HepG2 (cell line): ENCODE measurements around the gene REEP2. TPM values are rescaled to one million over a fixed set of nuclear protein-coding genes. Genes with fewer than 3 reads are reported as not detected.

Source experiments
- ADNP ChIP-seq: sonication (generic); formaldehyde crosslinking; IDR thresholded peaks from 2 replicates; pipeline ENCODE4 v1.4.0; 2020; ENCODE audit warnings: missing genetic modification reagents
- BCL6 ChIP-seq: IDR thresholded peaks from 2 replicates; pipeline ENCODE4 v1.6.1; 2016; ENCODE audit warnings: missing genetic modification reagents, missing compliant biosample characterization
- HMGA1 ChIP-seq: sonication (generic); formaldehyde crosslinking; conservative IDR thresholded peaks from 2 replicates; pipeline ENCODE4 v1.4.0; 2020; ENCODE audit warnings: missing genetic modification reagents
- KDM6A ChIP-seq: IDR thresholded peaks from 2 replicates; pipeline ENCODE4 v1.6.1; 2016; ENCODE audit warnings: low read depth
- KLF6 ChIP-seq: IDR thresholded peaks from 2 replicates; pipeline ENCODE4 v1.8.0; 2016; ENCODE audit warnings: missing biosample characterization, missing genetic modification reagents
- MEIS1 ChIP-seq: sonication (generic); formaldehyde crosslinking; IDR thresholded peaks from 2 replicates; pipeline ENCODE4 v1.9.0; 2021; ENCODE audit warnings: mild to moderate bottlenecking, missing genetic modification reagents, moderate library complexity, borderline replicate concordance
- NFKB2 ChIP-seq: sonication (generic); formaldehyde crosslinking; IDR thresholded peaks from 2 replicates; pipeline ENCODE4 v1.4.0; 2020; ENCODE audit warnings: missing genetic modification reagents, borderline replicate concordance
- PAX8 ChIP-seq: sonication (generic); formaldehyde crosslinking; IDR thresholded peaks from 2 replicates; pipeline ENCODE4 v1.8.0; 2022; ENCODE audit warnings: mild to moderate bottlenecking, missing genetic modification reagents, borderline replicate concordance
- PHB2 ChIP-seq: fragments of 450-650 bp; IDR thresholded peaks from 2 replicates; pipeline ENCODE4 v1.6.1; 2018; ENCODE audit not compliant: partially characterized antibody
- SMAD3 ChIP-seq: sonication (generic); formaldehyde crosslinking; IDR thresholded peaks from 2 replicates; pipeline ENCODE4 v1.4.0; 2020; ENCODE audit warnings: missing genetic modification reagents
- SMARCC2 ChIP-seq: fragments of 450-650 bp; IDR thresholded peaks from 2 replicates; pipeline ENCODE4 v1.6.1; 2017; ENCODE audit warnings: antibody characterized with exemption, mild to moderate bottlenecking
- SRF ChIP-seq: IDR thresholded peaks from 2 replicates; pipeline ENCODE4 v1.6.1; 2011; ENCODE audit warnings: mild to moderate bottlenecking, low read depth, low read length, moderate library complexity
- STAG1 ChIP-seq: sonication (generic); formaldehyde crosslinking; IDR thresholded peaks from 2 replicates; pipeline ENCODE4 v1.4.0; 2020; ENCODE audit warnings: missing genetic modification reagents
- U2AF1 ChIP-seq: fragments of 200-400 bp; formaldehyde crosslinking; optimal IDR thresholded peaks from 2 replicates; pipeline ENCODE3; 2017; ENCODE audit warnings: mild to moderate bottlenecking, low read depth, low read length
- ZFP36L1 ChIP-seq: sonication (generic); formaldehyde crosslinking; IDR thresholded peaks from 2 replicates; pipeline ENCODE4 v1.8.0; 2022; ENCODE audit warnings: mild to moderate bottlenecking, missing genetic modification reagents, moderate library complexity
- ZFP37 ChIP-seq: sonication (generic); formaldehyde crosslinking; IDR thresholded peaks from 2 replicates; pipeline ENCODE4 v1.4.0; 2020; ENCODE audit warnings: missing genetic modification reagents, borderline replicate concordance
- ZMYM4 ChIP-seq: sonication (generic); formaldehyde crosslinking; IDR thresholded peaks from 2 replicates; pipeline ENCODE4 v1.8.1; 2023; ENCODE audit warnings: mild to moderate bottlenecking, missing genetic modification reagents
- ZNF333 ChIP-seq: sonication (generic); formaldehyde crosslinking; IDR thresholded peaks from 2 replicates; pipeline ENCODE4 v1.4.0; 2020; ENCODE audit warnings: mild to moderate bottlenecking, missing genetic modification reagents, borderline replicate concordance
- ZNF33B ChIP-seq: sonication (generic); formaldehyde crosslinking; IDR thresholded peaks from 2 replicates; pipeline ENCODE4 v1.5.1; 2020; ENCODE audit warnings: mild to moderate bottlenecking, missing genetic modification reagents
- ZNF430 ChIP-seq: sonication (generic); formaldehyde crosslinking; IDR thresholded peaks from 2 replicates; pipeline ENCODE4 v1.9.0; 2021; ENCODE audit warnings: mild to moderate bottlenecking, missing genetic modification reagents
- ZNF496 ChIP-seq: sonication (generic); formaldehyde crosslinking; IDR thresholded peaks from 2 replicates; pipeline ENCODE4 v1.8.1; 2023; ENCODE audit warnings: mild to moderate bottlenecking, moderate library complexity, missing genetic modification reagents; ENCODE audit not compliant: insufficient replicate concordance
- ZNF556 ChIP-seq: sonication (generic); formaldehyde crosslinking; IDR thresholded peaks from 2 replicates; pipeline ENCODE4 v1.4.0; 2020; ENCODE audit warnings: mild to moderate bottlenecking, missing genetic modification reagents, borderline replicate concordance
- ZNF781 ChIP-seq: sonication (generic); formaldehyde crosslinking; IDR thresholded peaks from 2 replicates; pipeline ENCODE4 v1.5.1; 2020; ENCODE audit warnings: borderline replicate concordance, mild to moderate bottlenecking, missing genetic modification reagents; ENCODE audit errors: not compliant biosample characterization
- polyA plus RNA-seq, 8 experiments: library from polyadenylated mRNA; depleted of rRNA in 3 of 8; stranded (reverse) in 7 of 8; unstranded in 1 of 8; fragments of >200 nt; fragmentation: Illumina TruSeq in 4 of 8; extraction: Trizol in 4 of 8; gene quantifications; 2 replicates each; pipeline versions ENCODE4 v1.2.1 to v1.2.3, GENCODE V29; 2011 to 2016; ENCODE audit warnings: low read depth in 4 of 8, missing spikeins in 1 of 8, mixed read lengths in 1 of 8; ENCODE audit not compliant: insufficient read depth in 1 of 8
- total RNA-seq, 5 experiments: library from RNA; depleted of rRNA; stranded (reverse); fragments of >200 nt; fragmentation: Illumina TruSeq; extraction: Trizol; gene quantifications; 2 replicates each; pipeline ENCODE4 v1.2.3, GENCODE V29; 2016; ENCODE audit warnings: low read depth in 1 of 5
- TF ChIP-seq, protein P1 (sequence below): sonication (generic); formaldehyde crosslinking; IDR thresholded peaks from 2 replicates; pipeline ENCODE4 v1.5.1; 2020; ENCODE audit warnings: mild to moderate bottlenecking, missing genetic modification reagents, borderline replicate concordance
- TF ChIP-seq, protein P2 (sequence below): sonication (generic); formaldehyde crosslinking; IDR thresholded peaks from 2 replicates; pipeline ENCODE4 v1.5.0; 2020; ENCODE audit warnings: mild to moderate bottlenecking, low read depth, missing genetic modification reagents, borderline replicate concordance
- TF ChIP-seq, protein P3 (sequence below): sonication (generic); formaldehyde crosslinking; IDR thresholded peaks from 2 replicates; pipeline ENCODE4 v1.8.0; 2022; ENCODE audit warnings: low read depth, missing genetic modification reagents

Gene REEP2
- total and polyA plus RNA-seq, 2 of the 13 experiments (the other 11 are each of a cell fraction or from before 2014, with no cell fraction given): 5.3 to 7.8 TPM

DNA sequence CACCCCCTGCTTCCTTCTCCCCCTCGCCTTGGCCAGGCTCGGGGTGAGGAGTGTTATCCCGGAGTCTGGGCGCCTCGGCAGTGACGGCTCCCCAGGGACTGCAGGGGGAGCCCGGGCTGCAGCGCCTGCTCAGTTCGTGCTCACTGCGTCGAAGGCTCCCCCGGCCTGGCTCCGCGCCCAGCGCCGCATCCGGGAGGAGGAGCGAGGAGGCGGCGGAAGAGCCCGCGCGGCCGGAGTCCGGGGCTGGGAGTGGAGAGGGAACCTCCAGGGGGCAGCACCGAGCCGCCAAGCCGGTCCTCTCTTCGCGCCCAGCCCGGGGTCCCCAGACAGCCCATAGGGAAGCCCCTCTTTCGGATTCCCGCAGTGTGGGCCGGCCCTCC lies 25.1 kb downstream of the REEP2 start (continued):
- TF ChIP-seq, protein P1, sequence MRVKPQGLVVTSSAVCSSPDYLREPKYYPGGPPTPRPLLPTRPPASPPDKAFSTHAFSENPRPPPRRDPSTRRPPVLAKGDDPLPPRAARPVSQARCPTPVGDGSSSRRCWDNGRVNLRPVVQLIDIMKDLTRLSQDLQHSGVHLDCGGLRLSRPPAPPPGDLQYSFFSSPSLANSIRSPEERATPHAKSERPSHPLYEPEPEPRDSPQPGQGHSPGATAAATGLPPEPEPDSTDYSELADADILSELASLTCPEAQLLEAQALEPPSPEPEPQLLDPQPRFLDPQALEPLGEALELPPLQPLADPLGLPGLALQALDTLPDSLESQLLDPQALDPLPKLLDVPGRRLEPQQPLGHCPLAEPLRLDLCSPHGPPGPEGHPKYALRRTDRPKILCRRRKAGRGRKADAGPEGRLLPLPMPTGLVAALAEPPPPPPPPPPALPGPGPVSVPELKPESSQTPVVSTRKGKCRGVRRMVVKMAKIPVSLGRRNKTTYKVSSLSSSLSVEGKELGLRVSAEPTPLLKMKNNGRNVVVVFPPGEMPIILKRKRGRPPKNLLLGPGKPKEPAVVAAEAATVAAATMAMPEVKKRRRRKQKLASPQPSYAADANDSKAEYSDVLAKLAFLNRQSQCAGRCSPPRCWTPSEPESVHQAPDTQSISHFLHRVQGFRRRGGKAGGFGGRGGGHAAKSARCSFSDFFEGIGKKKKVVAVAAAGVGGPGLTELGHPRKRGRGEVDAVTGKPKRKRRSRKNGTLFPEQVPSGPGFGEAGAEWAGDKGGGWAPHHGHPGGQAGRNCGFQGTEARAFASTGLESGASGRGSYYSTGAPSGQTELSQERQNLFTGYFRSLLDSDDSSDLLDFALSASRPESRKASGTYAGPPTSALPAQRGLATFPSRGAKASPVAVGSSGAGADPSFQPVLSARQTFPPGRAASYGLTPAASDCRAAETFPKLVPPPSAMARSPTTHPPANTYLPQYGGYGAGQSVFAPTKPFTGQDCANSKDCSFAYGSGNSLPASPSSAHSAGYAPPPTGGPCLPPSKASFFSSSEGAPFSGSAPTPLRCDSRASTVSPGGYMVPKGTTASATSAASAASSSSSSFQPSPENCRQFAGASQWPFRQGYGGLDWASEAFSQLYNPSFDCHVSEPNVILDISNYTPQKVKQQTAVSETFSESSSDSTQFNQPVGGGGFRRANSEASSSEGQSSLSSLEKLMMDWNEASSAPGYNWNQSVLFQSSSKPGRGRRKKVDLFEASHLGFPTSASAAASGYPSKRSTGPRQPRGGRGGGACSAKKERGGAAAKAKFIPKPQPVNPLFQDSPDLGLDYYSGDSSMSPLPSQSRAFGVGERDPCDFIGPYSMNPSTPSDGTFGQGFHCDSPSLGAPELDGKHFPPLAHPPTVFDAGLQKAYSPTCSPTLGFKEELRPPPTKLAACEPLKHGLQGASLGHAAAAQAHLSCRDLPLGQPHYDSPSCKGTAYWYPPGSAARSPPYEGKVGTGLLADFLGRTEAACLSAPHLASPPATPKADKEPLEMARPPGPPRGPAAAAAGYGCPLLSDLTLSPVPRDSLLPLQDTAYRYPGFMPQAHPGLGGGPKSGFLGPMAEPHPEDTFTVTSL (CRISPR knock-in tag): no peak
- TF ChIP-seq, protein P2, sequence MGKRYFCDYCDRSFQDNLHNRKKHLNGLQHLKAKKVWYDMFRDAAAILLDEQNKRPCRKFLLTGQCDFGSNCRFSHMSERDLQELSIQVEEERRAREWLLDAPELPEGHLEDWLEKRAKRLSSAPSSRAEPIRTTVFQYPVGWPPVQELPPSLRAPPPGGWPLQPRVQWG (CRISPR knock-in tag): no peak
- no peak for TF ChIP-seq SMARCC2
- TF ChIP-seq KDM6A (CRISPR knock-in tag): no peak; the same call in 1 of the 2 replicates
- TF ChIP-seq SRF: peak; percentile 21
- TF ChIP-seq BCL6: peak; percentile 63
- peak; percentile 72 for TF ChIP-seq STAG1 (CRISPR knock-in tag)
- no peak for TF ChIP-seq HMGA1 (CRISPR knock-in tag)
- no peak for TF ChIP-seq SMAD3
- TF ChIP-seq ZFP37 (CRISPR knock-in tag): 0 out of 2 replicates have a peak, but pooled peaks have one; percentile 33
- peak; percentile 49; the same call in 1 of the 2 replicates for TF ChIP-seq ZNF430 (CRISPR knock-in tag)
- TF ChIP-seq ZNF333 (CRISPR knock-in tag): no peak
- TF ChIP-seq PHB2: no peak
- no peak for TF ChIP-seq MEIS1 (CRISPR knock-in tag)
- no peak for TF ChIP-seq ZNF496
- TF ChIP-seq ADNP (CRISPR knock-in tag): no peak
- TF ChIP-seq PAX8: no peak
- TF ChIP-seq ZFP36L1: no peak; the same call in 1 of the 2 replicates
- TF ChIP-seq U2AF1: no peak
- peak; percentile 69 for TF ChIP-seq ZMYM4 (CRISPR knock-in tag)
- TF ChIP-seq ZNF781: peak; percentile 53
- peak; percentile 76; the same call in 1 of the 2 replicates for TF ChIP-seq NFKB2 (CRISPR knock-in tag)
- TF ChIP-seq ZNF33B (CRISPR knock-in tag): peak; percentile 84; the same call in 1 of the 2 replicates
- no peak; the same call in 1 of the 2 replicates for TF ChIP-seq KLF6 (CRISPR knock-in tag)
- TF ChIP-seq ZNF556: peak; percentile 87; the same call in 1 of the 2 replicates
- TF ChIP-seq, protein P3, sequence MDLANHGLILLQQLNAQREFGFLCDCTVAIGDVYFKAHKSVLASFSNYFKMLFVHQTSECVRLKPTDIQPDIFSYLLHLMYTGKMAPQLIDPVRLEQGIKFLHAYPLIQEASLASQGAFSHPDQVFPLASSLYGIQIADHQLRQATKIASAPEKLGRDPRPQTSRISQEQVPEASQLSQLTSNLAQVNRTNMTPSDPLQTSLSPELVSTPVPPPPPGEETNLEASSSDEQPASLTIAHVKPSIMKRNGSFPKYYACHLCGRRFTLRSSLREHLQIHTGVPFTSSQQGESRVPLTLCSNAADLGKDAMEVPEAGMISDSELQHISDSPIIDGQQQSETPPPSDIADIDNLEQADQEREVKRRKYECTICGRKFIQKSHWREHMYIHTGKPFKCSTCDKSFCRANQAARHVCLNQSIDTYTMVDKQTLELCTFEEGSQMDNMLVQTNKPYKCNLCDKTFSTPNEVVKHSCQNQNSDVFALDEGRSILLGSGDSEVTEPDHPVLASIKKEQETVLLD (CRISPR knock-in tag): peak; percentile 63; the same call in 1 of the 2 replicates
